Erythroblast (primary cell): ENCODE measurements around the gene RTL3.
A peak's percentile ranks its signal among the peaks of the same experiment; 100 is the strongest.

ENCODE experiments used
- DNase-seq, 2 experiments: peaks; one replicate each; lab custom pipeline; 2025; lab: John Stamatoyannopoulos, UW
- GATA1 ChIP-seq: IDR thresholded peaks from 2 replicates; pipeline ENCODE4 v1.6.1; 2011; ENCODE audit warnings: low read depth, mild to moderate bottlenecking, control low read depth, low read length, moderate library complexity
- POLR2A ChIP-seq: IDR thresholded peaks from 2 replicates; pipeline ENCODE4 v1.6.1; 2011; ENCODE audit warnings: mild to moderate bottlenecking, low read length

RTL3 gene, protein sequence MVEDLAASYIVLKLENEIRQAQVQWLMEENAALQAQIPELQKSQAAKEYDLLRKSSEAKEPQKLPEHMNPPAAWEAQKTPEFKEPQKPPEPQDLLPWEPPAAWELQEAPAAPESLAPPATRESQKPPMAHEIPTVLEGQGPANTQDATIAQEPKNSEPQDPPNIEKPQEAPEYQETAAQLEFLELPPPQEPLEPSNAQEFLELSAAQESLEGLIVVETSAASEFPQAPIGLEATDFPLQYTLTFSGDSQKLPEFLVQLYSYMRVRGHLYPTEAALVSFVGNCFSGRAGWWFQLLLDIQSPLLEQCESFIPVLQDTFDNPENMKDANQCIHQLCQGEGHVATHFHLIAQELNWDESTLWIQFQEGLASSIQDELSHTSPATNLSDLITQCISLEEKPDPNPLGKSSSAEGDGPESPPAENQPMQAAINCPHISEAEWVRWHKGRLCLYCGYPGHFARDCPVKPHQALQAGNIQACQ

DNA sequence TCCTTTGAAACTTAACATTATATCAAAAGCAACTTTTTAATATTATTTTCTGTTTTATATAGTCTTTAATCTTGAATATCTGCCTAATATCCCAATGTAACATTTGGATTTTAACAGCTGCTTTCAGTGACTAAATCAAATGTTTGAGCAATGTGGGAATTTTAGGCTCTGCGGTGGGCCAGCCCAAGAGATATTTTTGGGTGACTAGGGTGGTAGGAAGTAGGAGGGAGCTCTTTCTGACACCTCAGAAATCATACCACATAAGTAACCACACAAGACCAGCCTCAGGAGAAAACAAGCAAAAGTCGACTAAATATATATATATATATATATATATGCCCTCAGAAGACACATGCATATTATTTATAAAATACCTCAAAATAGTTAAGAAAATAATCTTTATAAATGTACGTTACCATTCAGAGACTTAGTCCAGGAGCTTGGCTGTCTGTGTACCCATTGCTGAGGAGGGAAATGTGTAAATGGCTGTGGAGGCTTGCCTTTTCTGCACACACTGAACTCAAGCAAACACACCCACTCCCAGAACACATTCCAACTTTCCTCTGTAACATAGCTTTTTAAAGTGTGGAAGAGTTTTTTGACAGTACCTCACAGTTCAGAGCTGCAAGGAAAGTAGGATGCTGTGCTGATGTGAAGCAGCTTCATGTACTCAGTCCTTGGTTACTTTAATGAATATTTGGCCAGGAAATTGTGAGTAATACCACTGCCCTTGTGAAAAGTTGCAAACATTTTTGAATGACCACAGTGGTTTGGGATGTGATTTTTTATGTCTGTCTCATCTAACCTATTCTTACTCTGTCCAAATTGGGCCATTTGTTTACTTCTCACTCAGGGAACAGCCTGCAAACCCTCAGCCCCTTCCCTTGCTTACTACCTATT, at the start of gene RTL3:
TSS of gene RTL3 (minus strand) at position 484 of the 900 bp plus-strand sequence. CDS start 908 bp downstream, outside the sequence.
- TF ChIP-seq GATA1: no peak
- TF ChIP-seq POLR2A: no peak
- no peak for DNase-seq

DNA sequence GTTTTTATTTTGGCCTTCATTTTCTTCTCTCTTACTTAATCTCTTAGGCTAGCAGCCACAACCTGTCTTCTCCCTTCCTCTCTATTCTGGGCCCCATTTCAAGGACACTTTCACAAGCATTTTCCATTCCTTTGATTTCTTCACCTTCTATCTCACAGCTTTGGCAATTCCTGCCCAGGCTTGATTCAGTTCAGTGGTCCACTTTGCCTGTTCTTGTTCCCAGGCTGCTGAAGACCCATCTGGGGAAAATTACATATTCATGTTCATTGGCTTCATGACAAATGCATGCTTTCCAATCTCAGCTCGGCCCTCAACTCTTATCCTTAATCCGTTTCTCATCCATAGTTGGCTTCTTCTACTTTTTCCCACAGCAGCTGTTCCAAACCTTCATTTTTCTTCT, 49.7 kb upstream of the RTL3 start:
- no peak for DNase-seq
- TF ChIP-seq POLR2A (no peak), GATA1 (no peak)

DNA sequence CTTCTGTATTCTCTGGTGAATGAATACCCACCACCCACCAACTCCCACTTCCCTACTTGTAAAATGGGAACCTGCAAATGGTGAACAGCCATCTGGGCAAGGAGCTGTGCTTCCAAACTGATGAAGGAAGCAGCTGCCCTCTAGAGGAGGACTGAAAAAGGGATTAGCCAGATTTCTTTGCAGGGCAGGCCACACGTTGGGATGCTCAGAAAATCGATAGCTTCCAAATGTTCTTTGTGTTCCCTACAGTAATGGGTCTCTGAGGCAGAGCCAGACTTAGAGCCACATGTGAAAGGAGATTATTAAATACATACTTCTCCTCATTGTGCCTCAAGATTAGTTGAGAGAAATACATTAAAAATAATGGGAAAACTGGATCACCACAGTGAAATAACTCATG, 49.1 kb upstream of the RTL3 start:
- TF ChIP-seq GATA1: no peak
- no peak for TF ChIP-seq POLR2A
- peak; percentile 0 for DNase-seq

DNA sequence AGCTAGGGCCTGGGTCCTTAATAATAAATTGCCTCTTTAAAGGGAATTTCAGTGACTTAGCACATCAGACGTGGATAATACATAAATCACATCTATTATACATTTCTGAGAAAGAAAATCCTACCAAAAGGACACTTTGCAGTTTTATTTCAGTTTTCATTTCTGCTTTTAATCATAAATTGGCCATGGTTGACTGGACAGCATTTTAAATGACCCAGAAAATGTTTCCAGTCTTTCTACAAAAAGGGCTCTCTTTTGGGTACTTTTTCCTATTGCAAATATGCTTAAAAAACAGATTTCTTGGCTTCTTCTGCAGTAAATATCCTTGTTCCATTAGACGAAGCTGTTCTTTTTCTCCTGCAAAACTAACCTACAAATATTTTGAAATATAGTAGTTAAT, 46.9 kb upstream of the RTL3 start:
- TF ChIP-seq POLR2A (no peak), GATA1 (no peak)

DNA sequence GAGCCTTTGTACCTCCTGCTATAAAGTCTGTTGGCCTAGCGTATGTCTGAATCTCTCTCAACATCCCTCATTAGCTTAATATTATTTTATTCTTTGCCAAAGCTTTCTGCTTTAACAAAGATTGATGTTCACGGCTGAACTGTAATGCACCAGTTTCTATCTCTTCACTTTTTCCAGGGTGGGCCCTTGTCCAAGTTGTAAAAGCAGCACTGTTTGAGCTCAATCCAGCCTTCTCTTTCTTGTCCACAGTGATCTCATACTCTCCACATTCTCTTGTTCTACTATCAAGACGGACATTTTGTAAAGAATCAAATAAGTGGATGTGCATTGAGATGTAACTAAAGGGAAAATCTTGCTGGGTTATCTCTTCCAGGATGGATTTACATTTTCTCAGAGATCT, 34.4 kb upstream of the RTL3 start:
- DNase-seq: no peak
- no peak for TF ChIP-seq POLR2A
- no peak for TF ChIP-seq GATA1

More for the DNA sequence above, 46.9 kb upstream of the RTL3 start:
- DNase-seq: no peak

DNA sequence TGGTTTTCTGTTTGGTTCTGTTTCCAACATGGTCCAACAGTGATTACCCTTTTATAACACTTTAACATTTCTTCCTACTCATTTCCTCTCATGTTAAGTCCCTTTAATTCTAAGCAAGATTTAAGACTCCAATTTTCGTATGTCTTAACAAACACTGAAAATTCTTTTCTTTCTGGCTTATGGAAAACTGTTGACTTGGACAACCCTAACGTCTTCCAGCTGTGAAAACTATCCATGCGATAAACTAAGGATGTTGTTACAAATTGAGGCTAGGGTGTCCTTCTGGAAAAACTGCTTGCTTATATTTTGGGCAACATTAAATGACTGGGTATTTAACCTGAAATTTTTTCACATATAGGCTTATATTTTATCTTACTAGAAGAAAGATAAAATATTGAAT, 33.9 kb upstream of the RTL3 start:
- DNase-seq: no peak
- no peak for TF ChIP-seq POLR2A
- no peak for TF ChIP-seq GATA1

DNA sequence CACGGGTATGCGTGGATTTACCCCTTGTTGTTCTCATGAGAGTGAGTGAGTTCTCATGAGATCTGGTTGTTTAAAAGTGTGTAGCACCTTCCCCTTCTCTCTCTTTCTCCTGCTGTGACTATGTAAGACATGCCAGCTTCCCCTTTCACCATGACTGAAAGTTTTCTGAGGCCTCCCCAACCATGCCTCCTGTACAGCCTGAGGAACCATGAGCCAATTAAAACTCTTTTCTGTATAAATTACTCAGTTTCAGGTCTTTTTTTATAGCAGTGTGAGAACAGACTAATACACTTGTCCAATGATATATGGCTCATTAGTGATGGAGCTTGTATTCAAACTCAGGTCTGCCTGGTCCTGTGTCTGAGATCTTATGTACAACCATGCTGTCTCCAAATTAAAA, 28.5 kb upstream of the RTL3 start:
- DNase-seq: no peak
- no peak for TF ChIP-seq POLR2A
- TF ChIP-seq GATA1: no peak

DNA sequence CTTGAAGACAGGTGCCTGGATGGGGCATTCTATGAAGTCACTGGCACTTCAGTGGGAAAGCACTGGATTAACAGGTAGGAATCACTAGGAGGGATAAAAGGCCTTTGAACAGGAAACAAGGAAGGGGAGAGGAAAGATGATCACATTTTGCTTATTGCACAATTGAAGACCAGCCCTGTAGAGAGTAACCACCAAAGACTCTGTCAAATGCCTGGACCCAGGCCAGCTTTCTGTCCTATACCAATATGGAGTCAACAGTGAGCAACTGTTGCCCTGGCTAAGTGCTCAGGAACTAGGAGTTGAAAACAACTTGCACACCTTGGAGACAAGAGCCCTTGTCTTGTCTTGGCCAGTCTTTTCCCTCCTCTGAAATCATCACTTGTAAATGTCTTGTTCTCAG, 14.1 kb upstream of the RTL3 start:
- TF ChIP-seq POLR2A: no peak
- no peak for TF ChIP-seq GATA1
- no peak for DNase-seq

DNA sequence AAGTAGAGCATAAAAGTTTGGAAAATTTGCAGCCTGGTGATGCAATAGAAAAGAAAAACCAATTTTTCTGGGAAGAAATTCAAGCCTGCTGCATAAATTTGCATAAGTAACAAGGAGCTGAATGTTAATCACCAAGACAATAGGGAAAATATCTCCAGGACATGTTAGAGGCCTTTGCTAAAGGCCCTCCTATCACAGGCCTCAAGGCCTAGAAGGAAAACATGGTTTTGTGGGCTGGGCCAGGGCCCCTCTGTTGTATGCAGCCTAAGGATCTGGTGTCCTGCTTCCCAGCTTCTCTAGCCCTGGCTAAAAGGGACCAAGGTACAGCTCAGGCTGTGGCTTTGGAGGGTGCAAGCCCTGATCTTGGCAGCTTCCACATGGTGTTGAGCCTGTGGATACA, 6.2 kb upstream of the RTL3 start:
- no peak for DNase-seq
- TF ChIP-seq POLR2A: no peak
- no peak for TF ChIP-seq GATA1

DNA sequence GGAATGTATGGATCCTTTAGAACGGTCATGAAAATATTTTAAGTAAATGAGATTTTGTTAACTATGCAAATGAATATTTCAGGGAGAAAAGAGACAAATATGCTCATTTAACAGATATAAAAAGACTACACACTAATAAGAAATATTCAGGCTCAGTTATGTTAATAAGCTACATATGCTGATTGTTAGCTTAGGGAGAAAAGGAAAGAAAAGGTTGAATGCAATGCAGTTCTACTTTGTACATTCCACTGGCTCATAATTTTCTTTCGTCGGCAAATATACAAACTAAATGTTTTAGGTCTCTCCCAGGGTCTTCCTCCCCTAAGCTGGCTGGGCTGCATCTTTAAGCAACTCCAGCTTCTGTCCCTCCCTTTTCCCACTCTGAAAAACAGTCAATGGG, 2.7 kb upstream of the RTL3 start:
- TF ChIP-seq GATA1: no peak
- TF ChIP-seq POLR2A: no peak
- DNase-seq: no peak

DNA sequence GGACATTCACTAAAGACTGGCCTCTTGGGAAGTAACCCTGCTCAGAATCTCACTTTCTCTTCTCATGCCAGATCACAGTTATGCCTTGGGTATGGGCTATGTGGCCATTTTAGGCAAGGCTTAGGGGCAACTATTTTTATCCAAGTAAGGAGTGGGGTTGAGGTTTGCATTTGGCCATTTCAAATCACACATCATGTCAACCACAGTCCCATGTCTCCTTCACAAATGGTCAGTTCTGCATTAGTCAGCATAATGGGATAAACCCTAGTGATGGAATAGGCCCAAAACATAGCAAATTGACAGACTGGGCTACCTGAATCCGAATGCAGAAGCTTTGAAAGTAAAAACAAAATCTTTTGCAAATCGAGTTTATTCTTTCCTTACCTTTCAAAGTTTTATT, 827 bp upstream of the RTL3 start:
- TF ChIP-seq GATA1 (no peak), POLR2A (no peak)
- no peak for DNase-seq

DNA sequence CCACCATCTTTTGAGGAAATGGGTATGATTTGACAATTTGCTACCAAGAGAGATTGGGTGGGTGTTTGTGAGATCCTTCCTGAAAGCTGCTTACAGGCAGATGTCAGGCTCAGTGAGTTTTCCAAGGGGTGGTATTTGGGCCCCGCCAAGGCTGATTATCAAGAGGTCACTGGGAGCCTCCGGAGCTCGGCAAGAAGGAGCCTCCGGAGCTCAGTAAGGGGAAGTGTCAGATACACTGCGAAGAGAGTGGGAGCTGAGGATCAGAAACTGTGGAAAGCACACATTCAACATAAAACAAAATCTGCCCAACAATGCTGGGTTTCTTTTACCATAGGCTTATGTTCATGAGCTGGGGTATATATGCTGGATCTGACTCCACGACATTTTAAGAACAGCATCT, 714 bp downstream of the RTL3 start:
- DNase-seq: no peak
- no peak for TF ChIP-seq GATA1
- TF ChIP-seq POLR2A: no peak

DNA sequence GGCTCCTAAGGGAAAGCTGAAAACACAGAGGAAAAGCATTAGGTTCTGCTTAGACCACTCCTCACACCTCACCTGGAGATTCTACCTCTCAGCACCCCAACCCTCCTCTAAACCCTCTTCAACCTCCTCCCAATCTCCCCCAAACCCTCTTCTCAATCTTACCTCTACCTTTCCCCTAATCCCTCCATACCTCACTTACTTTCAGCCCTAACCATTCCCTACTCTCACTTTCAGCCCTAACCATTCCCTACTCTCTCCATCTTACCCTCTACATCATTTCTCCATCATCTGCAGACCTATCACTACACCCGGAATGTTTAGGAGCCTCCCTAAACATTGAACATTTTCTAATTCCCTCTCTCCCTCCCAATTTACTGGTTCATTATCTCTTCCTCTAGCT, 3.5 kb downstream of the RTL3 start:
- DNase-seq: no peak
- TF ChIP-seq GATA1 (no peak), POLR2A (no peak)
